HL-60 (cell line): ENCODE results near the gene CANT1.

Experiments used
- DNase-seq, 2 experiments: peaks; one replicate each; pipeline ENCODE4 v3.0.0-alpha.2; 2010 to 2020; ENCODE audit warnings: low read depth in 1 of 2, low spot score in 1 of 2
- H3K27ac ChIP-seq: fragments of 250-450 bp; sonication (Bioruptor Pico); replicated peaks from 2 replicates; pipeline ENCODE4 v1.5.1; 2020; ENCODE audit warnings: mild to moderate bottlenecking, moderate library complexity
- H3K27me3 ChIP-seq: fragments of 250-450 bp; sonication (Bioruptor Pico); 2 replicates; pipeline ENCODE4 v1.5.1; 2021; ENCODE audit warnings: mild to moderate bottlenecking, moderate library complexity; ENCODE audit not compliant: insufficient read depth, poor library complexity, severe bottlenecking
- H3K4me3 ChIP-seq: replicated peaks from 2 replicates; pipeline ENCODE4 v1.5.1; 2011; ENCODE audit warnings: mild to moderate bottlenecking, control low read depth, low read length; ENCODE audit not compliant: insufficient read depth
- CTCF ChIP-seq: IDR thresholded peaks from one replicate; pipeline ENCODE4 v1.5.1; 2011; ENCODE audit warnings: low read length, control low read depth, inconsistent platforms; ENCODE audit not compliant: insufficient read depth
- GABPA ChIP-seq: IDR thresholded peaks from 2 replicates; pipeline ENCODE4 v1.6.1; 2012; ENCODE audit warnings: low read depth
- POLR2AphosphoS5 ChIP-seq: IDR thresholded peaks from 2 replicates; pipeline ENCODE4 v1.6.1; 2012; ENCODE audit warnings: low read depth
- REST ChIP-seq: IDR thresholded peaks from 2 replicates; pipeline ENCODE4 v1.6.1; 2012; ENCODE audit warnings: low read depth; ENCODE audit not compliant: insufficient replicate concordance
- SPI1 ChIP-seq: IDR thresholded peaks from 2 replicates; pipeline ENCODE4 v1.6.1; 2012; ENCODE audit warnings: low read depth, mild to moderate bottlenecking, borderline replicate concordance

CANT1 gene

GRCh38 chr17:78980624-78980972 is 29.0 kb downstream of the CANT1 start:
- Histone ChIP-seq H3K4me3 (no peak overlapping the region), H3K27ac (no peak overlapping the region), H3K27me3 (no peaks in the 10 kb centered on the region)
- TF ChIP-seq GABPA (no peak), POLR2AphosphoS5 (no peak), SPI1 (no peak), REST (no peak), CTCF (no peak)
- no peak for DNase-seq

- DNase-seq = no peak
- Histone ChIP-seq H3K27me3 (no peaks in the 10 kb centered on the region), H3K4me3 (no peak within 1 kb of the TSS), H3K27ac (no peak within 1 kb of the TSS)
- no peak for TF ChIP-seq CTCF
- TF ChIP-seq GABPA = no peak
- no peak for TF ChIP-seq POLR2AphosphoS5
- TF ChIP-seq SPI1 = no peak
- no peak for TF ChIP-seq REST
Measured at GRCh38 chr17:78979780-78980623, 29.6 kb downstream of the CANT1 start, which contains the start of gene LGALS3BP. Gene LGALS3BP, minus strand, starts transcription at chr17:78979923. Its CDS starts 2,732 bp downstream, at chr17:78977191.

- no peak for DNase-seq
- no peak for TF ChIP-seq POLR2AphosphoS5
- no peak for TF ChIP-seq REST
- no peak for TF ChIP-seq GABPA
- no peak for TF ChIP-seq CTCF
- no peak for TF ChIP-seq SPI1
- Histone ChIP-seq H3K27ac (no peak overlapping the region), H3K4me3 (no peak overlapping the region), H3K27me3 (no peaks in the 10 kb centered on the region)
Measured at GRCh38 chr17:78977997-78978973, 31.3 kb downstream of the CANT1 start.
